IMR-90 (cell line): ENCODE results near the gene FYB2.

ENCODE experiments used
- RCOR1 ChIP-seq: IDR thresholded peaks from 2 replicates; pipeline ENCODE4 v1.6.1; 2012; ENCODE audit warnings: mild to moderate bottlenecking, low read length, improper control_type of control experiment; ENCODE audit not compliant: insufficient replicate concordance
- USF2 ChIP-seq: fragments of 150-350 bp; IDR thresholded peaks from 2 replicates; pipeline ENCODE4 v1.6.1; 2017; ENCODE audit warnings: mild to moderate bottlenecking, antibody characterized with exemption, low read length, low read depth
- TF ChIP-seq, protein P1 (sequence below): conservative IDR thresholded peaks from 2 replicates; pipeline ENCODE4 v1.5.1; 2012; ENCODE audit warnings: mild to moderate bottlenecking, low read depth, low read length, improper control_type of control experiment

DNA sequence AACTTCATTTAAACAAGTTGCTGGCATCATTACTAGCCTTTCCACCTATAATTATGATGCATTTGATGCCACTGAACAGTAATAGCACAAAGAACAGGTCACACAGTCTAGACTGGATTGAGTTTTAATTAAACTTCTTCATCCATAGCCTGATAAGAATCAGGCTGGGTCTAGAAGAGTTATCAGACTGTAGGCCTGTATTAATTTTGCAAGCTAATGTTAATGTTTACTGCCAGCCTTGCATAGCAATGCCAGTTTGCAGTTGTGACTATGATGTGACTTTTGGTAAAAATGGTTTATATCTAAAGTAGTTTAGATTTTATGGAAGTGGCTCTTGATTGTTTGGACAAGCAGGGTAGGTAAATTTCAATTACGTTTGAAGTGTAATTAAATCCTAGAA lies 106.1 kb downstream of the FYB2 start:
- no peak for TF ChIP-seq USF2
- TF ChIP-seq, protein P1, sequence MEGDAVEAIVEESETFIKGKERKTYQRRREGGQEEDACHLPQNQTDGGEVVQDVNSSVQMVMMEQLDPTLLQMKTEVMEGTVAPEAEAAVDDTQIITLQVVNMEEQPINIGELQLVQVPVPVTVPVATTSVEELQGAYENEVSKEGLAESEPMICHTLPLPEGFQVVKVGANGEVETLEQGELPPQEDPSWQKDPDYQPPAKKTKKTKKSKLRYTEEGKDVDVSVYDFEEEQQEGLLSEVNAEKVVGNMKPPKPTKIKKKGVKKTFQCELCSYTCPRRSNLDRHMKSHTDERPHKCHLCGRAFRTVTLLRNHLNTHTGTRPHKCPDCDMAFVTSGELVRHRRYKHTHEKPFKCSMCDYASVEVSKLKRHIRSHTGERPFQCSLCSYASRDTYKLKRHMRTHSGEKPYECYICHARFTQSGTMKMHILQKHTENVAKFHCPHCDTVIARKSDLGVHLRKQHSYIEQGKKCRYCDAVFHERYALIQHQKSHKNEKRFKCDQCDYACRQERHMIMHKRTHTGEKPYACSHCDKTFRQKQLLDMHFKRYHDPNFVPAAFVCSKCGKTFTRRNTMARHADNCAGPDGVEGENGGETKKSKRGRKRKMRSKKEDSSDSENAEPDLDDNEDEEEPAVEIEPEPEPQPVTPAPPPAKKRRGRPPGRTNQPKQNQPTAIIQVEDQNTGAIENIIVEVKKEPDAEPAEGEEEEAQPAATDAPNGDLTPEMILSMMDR, result no peak
- no peak for TF ChIP-seq RCOR1
